SK-N-MC (cell line): ENCODE results near the gene CCDC60.

ENCODE experiments used
- DNase-seq: peaks from one replicate; pipeline ENCODE4 v3.0.0-alpha.2; 2011; ENCODE audit warnings: low read depth, low spot score
- H3K27ac ChIP-seq: fragments of 200-600 bp; sonication (generic); 2 replicates; pipeline ENCODE4 v1.5.1; 2016; ENCODE audit warnings: mixed run types
- H3K36me3 ChIP-seq: fragments of 200-600 bp; sonication (generic); 2 replicates; pipeline ENCODE4 v1.6.1; 2017; ENCODE audit warnings: antibody characterized with exemption, low read length, mixed read lengths; ENCODE audit not compliant: insufficient read depth
- H3K4me3 ChIP-seq: fragments of 200-600 bp; sonication (generic); 2 replicates; pipeline ENCODE4 v1.5.1; 2016
- H3K9ac ChIP-seq: fragments of 200-600 bp; sonication (generic); 2 replicates; pipeline ENCODE4 v1.8.0; 2017; ENCODE audit warnings: mixed run types, mixed read lengths; ENCODE audit not compliant: insufficient read length
- H3K9me3 ChIP-seq: fragments of 200-600 bp; sonication (generic); 2 replicates; pipeline ENCODE4 v1.6.1; 2017; ENCODE audit warnings: low read depth, mild to moderate bottlenecking, antibody characterized with exemption, low read length, moderate library complexity, mixed read lengths
- EZH2 ChIP-seq: fragments of 200-600 bp; sonication (generic); IDR thresholded peaks from one replicate; pipeline ENCODE4 v1.6.1; 2017; ENCODE audit warnings: antibody characterized with exemption
- FOXP2 ChIP-seq: optimal IDR thresholded peaks from 2 replicates; pipeline ENCODE3; 2011; ENCODE audit warnings: mild to moderate bottlenecking, moderate library complexity; ENCODE audit not compliant: insufficient read depth; ENCODE audit errors: extremely low read length, control extremely low read depth
- POLR2AphosphoS5 ChIP-seq: IDR thresholded peaks from 2 replicates; pipeline ENCODE4 v1.6.1; 2012; ENCODE audit warnings: mild to moderate bottlenecking, low read depth, low read length, borderline replicate concordance

CCDC60 gene

GRCh38 chr12:119457271-119457670, 122.7 kb downstream of the CCDC60 start:
- Histone ChIP-seq H3K27ac (no peak overlapping the region), H3K4me3 (no peak overlapping the region), H3K36me3 (no peaks in the 10 kb centered on the region), H3K9me3 (no peaks in the 10 kb centered on the region), H3K9ac (no peak overlapping the region)
- DNase-seq = no peak
- TF ChIP-seq FOXP2 (no peak), POLR2AphosphoS5 (no peak), EZH2 (no peak)

GRCh38 chr12:119459481-119459880, 125.0 kb downstream of the CCDC60 start:
- Histone ChIP-seq H3K36me3 (no peaks in the 10 kb centered on the region), H3K4me3 (no peak overlapping the region), H3K9ac (no peak overlapping the region), H3K9me3 (no peaks in the 10 kb centered on the region), H3K27ac (no peak overlapping the region)
- DNase-seq = no peak
- TF ChIP-seq POLR2AphosphoS5 (no peak), EZH2 (no peak), FOXP2 (no peak)

GRCh38 chr12:119460876-119461275, 126.3 kb downstream of the CCDC60 start:
- DNase-seq = no peak
- Histone ChIP-seq H3K36me3 (no peaks in the 10 kb centered on the region), H3K4me3 (no peak overlapping the region), H3K9ac (no peak overlapping the region), H3K27ac (no peak overlapping the region), H3K9me3 (no peaks in the 10 kb centered on the region)
- TF ChIP-seq FOXP2 = no peak
- TF ChIP-seq EZH2 = no peak
- TF ChIP-seq POLR2AphosphoS5 = no peak

- no peaks in the 10 kb centered on the region for H3K36me3 ChIP-seq
- H3K27ac ChIP-seq = no peak overlapping the region
- TF ChIP-seq FOXP2 = no peak
- no peak for TF ChIP-seq EZH2
- no peak for TF ChIP-seq POLR2AphosphoS5
- H3K4me3 ChIP-seq = no peak overlapping the region
- no peak for DNase-seq
- H3K9ac ChIP-seq = no peak overlapping the region
- no peaks in the 10 kb centered on the region for H3K9me3 ChIP-seq
Observed at GRCh38 chr12:119461636-119462214, 127.2 kb downstream of the CCDC60 start.

- H3K36me3 ChIP-seq = no peaks in the 10 kb centered on the region
- H3K9ac ChIP-seq = no peak overlapping the region
- no peak for DNase-seq
- no peak overlapping the region for H3K27ac ChIP-seq
- H3K9me3 ChIP-seq = no peaks in the 10 kb centered on the region
- no peak overlapping the region for H3K4me3 ChIP-seq
- TF ChIP-seq EZH2 (no peak), POLR2AphosphoS5 (no peak), FOXP2 (no peak)
Observed at GRCh38 chr12:119463211-119463926, 128.8 kb downstream of the CCDC60 start.

- no peak for TF ChIP-seq POLR2AphosphoS5
- no peak for TF ChIP-seq FOXP2
- no peak for TF ChIP-seq EZH2
- H3K36me3 ChIP-seq = no peaks in the 10 kb centered on the region
- H3K9ac ChIP-seq = no peak overlapping the region
- DNase-seq = no peak
- H3K4me3 ChIP-seq = no peak overlapping the region
- H3K27ac ChIP-seq = no peak overlapping the region
- H3K9me3 ChIP-seq = no peaks in the 10 kb centered on the region
Observed at GRCh38 chr12:119468296-119468695, 133.8 kb downstream of the CCDC60 start.

- no peak overlapping the region for H3K9ac ChIP-seq
- no peak for TF ChIP-seq EZH2
- TF ChIP-seq POLR2AphosphoS5 = no peak
- TF ChIP-seq FOXP2 = no peak
- H3K36me3 ChIP-seq = no peaks in the 10 kb centered on the region
- DNase-seq = no peak
- H3K27ac ChIP-seq = no peak overlapping the region
- H3K9me3 ChIP-seq = no peaks in the 10 kb centered on the region
- H3K4me3 ChIP-seq = no peak overlapping the region
Observed at GRCh38 chr12:119475650-119476049, 141.1 kb downstream of the CCDC60 start.

GRCh38 chr12:119476951-119477350, 142.4 kb downstream of the CCDC60 start:
- no peak overlapping the region for H3K27ac ChIP-seq
- no peak overlapping the region for H3K4me3 ChIP-seq
- no peaks in the 10 kb centered on the region for H3K9me3 ChIP-seq
- H3K36me3 ChIP-seq = no peaks in the 10 kb centered on the region
- TF ChIP-seq POLR2AphosphoS5 = no peak
- no peak for TF ChIP-seq FOXP2
- no peak for TF ChIP-seq EZH2
- DNase-seq = no peak
- H3K9ac ChIP-seq = no peak overlapping the region
